Measurements from ENCODE around the gene FSHB. TPM values are rescaled to one million over a fixed set of nuclear protein-coding genes. Genes with fewer than 3 reads are reported as not detected.

Gene FSHB
- total RNA-seq (2022; extraction: Qiagen RNA extraction), result not detected in 5 replicates

GRCh38 chr11:30230714-30231113 lies at the start of gene FSHB:
Gene FSHB (plus strand): TSS chr11:30231014. CDS start chr11:30231903, 889 bp downstream.

Other genes with a start within 250 kb of the FSHB start
- gene KCNA4, start 214.0 kb upstream of the FSHB start, total RNA-seq (2022; extraction: Qiagen RNA extraction), result not detected in 5 replicates
- 13.2 to 13.9 TPM (median 13.4 TPM) in 5 replicates for gene ARL14EP, start 92.1 kb downstream of the FSHB start, total RNA-seq (2022; extraction: Qiagen RNA extraction)

Data from A549 treated with dexamethasone at 1 μM for 4 hours (cell line).